H1 (cell line): ENCODE results near the gene HS6ST1. TPM values are rescaled to one million over a fixed set of nuclear protein-coding genes. Genes with fewer than 3 reads are reported as not detected.

Experiments used
- CTCF ChIA-PET: fragments of 300-600 bp; sonication (Branson Sonifier 250); formaldehyde crosslinking; loops from one replicate; lab custom pipeline; 2021; ENCODE audit not compliant: partially characterized antibody; lab: Charles Lee
- POLR2A ChIA-PET: fragments of 300-600 bp; sonication (Branson Sonifier 250); formaldehyde crosslinking; loops from one replicate; lab custom pipeline; 2021; ENCODE audit warnings: inconsistent platforms; ENCODE audit not compliant: partially characterized antibody; lab: Charles Lee
- DNase-seq, 2 experiments: peaks; one replicate each; pipeline versions ENCODE4 v3.0.0 to v3.0.0-alpha.2; 2010 to 2022; ENCODE audit warnings: low spot score in 2 of 2, low read depth in 1 of 2, mixed read lengths in 1 of 2
- FAIRE-seq: peaks from 2 replicates; lab custom pipeline; 2011; peaks lifted over from hg19 to GRCh38; lab: Jason Lieb, UNC
- H2AFZ ChIP-seq: 2 replicates; pipeline ENCODE4 v1.8.1; 2012; ENCODE audit warnings: low read length, inconsistent platforms
- H2AK5ac ChIP-seq: 2 replicates; pipeline ENCODE4 v1.6.1; 2013; ENCODE audit warnings: low read depth, low read length
- H2BK120ac ChIP-seq: replicated peaks from 2 replicates; pipeline ENCODE3; 2013; ENCODE audit warnings: low read depth, low read length, inconsistent platforms
- H2BK12ac ChIP-seq: 2 replicates; pipeline ENCODE4 v1.6.1; 2013; ENCODE audit warnings: low read depth, low read length
- H2BK15ac ChIP-seq: 2 replicates; pipeline ENCODE4 v1.6.1; 2013; ENCODE audit warnings: low read length
- H2BK20ac ChIP-seq: 2 replicates; pipeline ENCODE4 v1.6.1; 2013; ENCODE audit warnings: low read length
- H2BK5ac ChIP-seq: 2 replicates; pipeline ENCODE4 v1.6.1; 2013; ENCODE audit warnings: low read depth, low read length
- H3K14ac ChIP-seq: 2 replicates; pipeline ENCODE4 v1.6.1; 2013; ENCODE audit warnings: inconsistent platforms; ENCODE audit not compliant: insufficient read length
- H3K18ac ChIP-seq: 2 replicates; pipeline ENCODE4 v1.6.1; 2013; ENCODE audit warnings: low read length; ENCODE audit errors: extremely low read depth
- H3K23ac ChIP-seq: 2 replicates; pipeline ENCODE4 v1.6.1; 2013; ENCODE audit warnings: inconsistent platforms; ENCODE audit not compliant: insufficient read length
- H3K23me2 ChIP-seq: 2 replicates; pipeline ENCODE4 v1.6.1; 2013; ENCODE audit warnings: low read depth, low read length
- H3K27ac ChIP-seq: 2 replicates; pipeline ENCODE4 v1.6.1; 2011; ENCODE audit warnings: low read depth, low read length, inconsistent platforms
- H3K27me3 ChIP-seq, 4 experiments: replicated peaks in 1 of 4; 1 replicate in 1 of 4; 2 replicates in 3 of 4; pipeline versions ENCODE4 v1.6.1 to v1.8.1; 2011 to 2013; ENCODE audit warnings: low read length in 3 of 4, mild to moderate bottlenecking in 3 of 4, inconsistent platforms in 2 of 4, mixed read lengths in 2 of 4, moderate library complexity in 1 of 4; ENCODE audit not compliant: control insufficient read depth in 3 of 4, insufficient read depth in 3 of 4; ENCODE audit errors: extremely low read depth in 1 of 4
- H3K36me3 ChIP-seq, 4 experiments: 2 replicates each; pipeline versions ENCODE4 v1.6.1 to v1.8.1; 2011 to 2013; ENCODE audit warnings: mild to moderate bottlenecking in 4 of 4, low read length in 3 of 4, moderate library complexity in 2 of 4, control low read depth in 1 of 4, inconsistent platforms in 1 of 4; ENCODE audit not compliant: insufficient read depth in 4 of 4, control insufficient read depth in 2 of 4
- H3K4ac ChIP-seq: replicated peaks from 2 replicates; pipeline ENCODE3; 2013; ENCODE audit warnings: low read length, low read depth, mixed read lengths, inconsistent platforms; ENCODE audit not compliant: insufficient read length
- H3K4me1 ChIP-seq, 4 experiments: replicated peaks in 1 of 4; 1 replicate in 1 of 4; 2 replicates in 3 of 4; pipeline versions ENCODE4 v1.6.1 to v1.8.1; 2011 to 2013; ENCODE audit warnings: low read length in 3 of 4, inconsistent platforms in 2 of 4, mixed read lengths in 1 of 4; ENCODE audit not compliant: insufficient read depth in 4 of 4, control insufficient read depth in 3 of 4
- H3K4me2 ChIP-seq, 2 experiments: 2 replicates each; pipeline versions ENCODE4 v1.6.1 to v1.8.1; 2011 to 2013; ENCODE audit warnings: low read depth in 2 of 2, low read length in 2 of 2, control low read depth in 1 of 2, inconsistent platforms in 1 of 2, mild to moderate bottlenecking in 1 of 2; ENCODE audit not compliant: insufficient read depth in 1 of 2
- H3K4me3 ChIP-seq, 4 experiments: fragments of 200-600, 300-600 bp in 1 of 4; sonication (generic), shearing (Covaris generic), sonication (Bioruptor Twin) in 1 of 4; 2 replicates each; pipeline versions ENCODE4 v1.5.1 to v1.8.1; 2011 to 2016; ENCODE audit warnings: low read length in 4 of 4, low read depth in 3 of 4, control low read depth in 2 of 4, inconsistent platforms in 2 of 4, mild to moderate bottlenecking in 2 of 4, mixed read lengths in 1 of 4, moderate library complexity in 1 of 4; ENCODE audit not compliant: insufficient read depth in 2 of 4; ENCODE audit errors: extremely low read depth in 1 of 4
- H3K56ac ChIP-seq: replicated peaks from 2 replicates; pipeline ENCODE3; 2013; ENCODE audit warnings: low read depth, mild to moderate bottlenecking, mixed read lengths, low read length, inconsistent platforms; ENCODE audit not compliant: insufficient read length
- H3K79me1 ChIP-seq: 2 replicates; pipeline ENCODE4 v1.6.1; 2013; ENCODE audit warnings: low read depth, low read length, control low read depth
- H3K79me2 ChIP-seq, 2 experiments: 2 replicates each; pipeline versions ENCODE4 v1.6.1 to v1.8.1; 2012 to 2013; ENCODE audit warnings: low read length in 2 of 2, mild to moderate bottlenecking in 2 of 2, inconsistent platforms in 1 of 2; ENCODE audit not compliant: insufficient read depth in 2 of 2, control insufficient read depth in 1 of 2
- H3K9ac ChIP-seq, 4 experiments: replicated peaks in 1 of 4; 1 replicate in 1 of 4; 2 replicates in 3 of 4; pipeline versions ENCODE4 v1.6.1 to v1.8.1; 2011 to 2013; ENCODE audit warnings: low read depth in 3 of 4, low read length in 3 of 4, control low read depth in 2 of 4, mild to moderate bottlenecking in 2 of 4, moderate library complexity in 2 of 4, inconsistent platforms in 1 of 4; ENCODE audit errors: extremely low read depth in 1 of 4
- H3K9me3 ChIP-seq, 2 experiments: 2 replicates each; pipeline versions ENCODE4 v1.6.1 to v1.8.1; 2012 to 2013; ENCODE audit warnings: mild to moderate bottlenecking in 2 of 2, moderate library complexity in 2 of 2, control low read depth in 1 of 2, inconsistent platforms in 1 of 2, low read depth in 1 of 2, low read length in 1 of 2, mixed read lengths in 1 of 2; ENCODE audit not compliant: insufficient read depth in 2 of 2
- H4K20me1 ChIP-seq, 2 experiments: replicated peaks in 1 of 2; 2 replicates each; pipeline versions ENCODE3 to v1.8.1; 2011 to 2013; ENCODE audit warnings: inconsistent platforms in 2 of 2, low read length in 2 of 2, mild to moderate bottlenecking in 1 of 2; ENCODE audit not compliant: insufficient read depth in 2 of 2, control insufficient read depth in 1 of 2
- H4K5ac ChIP-seq: 2 replicates; pipeline ENCODE4 v1.6.1; 2013; ENCODE audit warnings: low read length, low read depth, mixed read lengths, inconsistent platforms; ENCODE audit not compliant: insufficient read length
- H4K8ac ChIP-seq: 2 replicates; pipeline ENCODE4 v1.8.0; 2013; ENCODE audit warnings: mild to moderate bottlenecking, moderate library complexity, low read length, inconsistent platforms; ENCODE audit not compliant: insufficient read depth; ENCODE audit errors: extremely low read depth
- H4K91ac ChIP-seq: replicated peaks from 2 replicates; pipeline ENCODE3; 2013; ENCODE audit warnings: low read length, mixed read lengths, inconsistent platforms; ENCODE audit not compliant: insufficient read length
- BACH1 ChIP-seq: IDR thresholded peaks from 2 replicates; pipeline ENCODE4 v1.6.1; 2012; ENCODE audit warnings: low read length, improper control_type of control experiment
- BCL11A ChIP-seq, 2 experiments: IDR thresholded peaks; one replicate each; pipeline ENCODE4 v1.6.1; 2011; ENCODE audit warnings: low read depth in 2 of 2, low read length in 2 of 2, mild to moderate bottlenecking in 2 of 2
- CBX8 ChIP-seq: fragments of 300-800, 300-1000 bp; sonication (generic); IDR thresholded peaks from 2 replicates; pipeline ENCODE4 v1.7.1; 2016; ENCODE audit warnings: low read depth, low read length, borderline replicate concordance
- CREB1 ChIP-seq: IDR thresholded peaks from 2 replicates; pipeline ENCODE4 v1.6.1; 2012; ENCODE audit warnings: inconsistent platforms
- FOSL1 ChIP-seq: IDR thresholded peaks from 2 replicates; pipeline ENCODE4 v1.6.1; 2011; ENCODE audit warnings: mild to moderate bottlenecking, low read depth, low read length, moderate library complexity; ENCODE audit not compliant: insufficient read depth
- HDAC6 ChIP-seq: IDR thresholded peaks from one replicate; pipeline ENCODE4 v1.7.1; 2012; ENCODE audit warnings: low read depth, mild to moderate bottlenecking, inconsistent platforms, low read length, moderate library complexity
- MAFK ChIP-seq: IDR thresholded peaks from 2 replicates; pipeline ENCODE4 v1.6.1; 2012; ENCODE audit warnings: low read depth, mild to moderate bottlenecking, improper control_type of control experiment, low read length
- SIN3A ChIP-seq, 2 experiments: IDR thresholded peaks in 1 of 2; conservative IDR thresholded peaks in 1 of 2; 2 replicates each; pipeline ENCODE4 v1.6.1; 2011 to 2012; ENCODE audit warnings: low read length in 2 of 2, improper control_type of control experiment in 1 of 2, low read depth in 1 of 2, mild to moderate bottlenecking in 1 of 2
- SP1 ChIP-seq: IDR thresholded peaks from 2 replicates; pipeline ENCODE4 v1.6.1; 2011; ENCODE audit warnings: low read depth, low read length
- WGBS, 2 experiments: shearing (Covaris generic) in 1 of 2; methylation state at CpG; one replicate each; pipeline versions ENCODE4 v1.1.6 to v1.1.7; 2013 to 2015; ENCODE audit warnings: low lambda C conversion rate in 2 of 2, mixed read lengths in 2 of 2, inconsistent platforms in 1 of 2, low coverage in 1 of 2, missing lambda C conversion rate in 1 of 2; ENCODE audit not compliant: insufficient replicate concordance in 2 of 2, insufficient coverage in 1 of 2, insufficient read length in 1 of 2; ENCODE audit errors: extremely low coverage in 1 of 2, missing lambda C conversion rate in 1 of 2; 5-methylcytosine and 5-hydroxymethylcytosine counted together
- polyA plus RNA-seq, 7 experiments: library from polyadenylated mRNA; depleted of rRNA in 3 of 7; stranded (reverse) in 5 of 7; unstranded in 2 of 7; fragments of >200 nt in 5 of 7; fragments of 200-250 nt in 2 of 7; gene quantifications; 1 replicate in 5 of 7; 2 replicates in 1 of 7; 4 replicates in 1 of 7; pipeline versions ENCODE4 v1.2.1 to v1.2.3, GENCODE V29; 2011 to 2013; ENCODE audit warnings: missing spikeins in 2 of 7, mixed read lengths in 2 of 7
- total RNA-seq: library from RNA; stranded (reverse); fragmentation: NEBNext Ultra II Directional; extraction: Animal tissue kit (Norgen Biotek cat#: 25700); gene quantifications from 2 replicates; pipeline ENCODE4 v1.2.1, GENCODE V29; 2021
- TF ChIP-seq, protein P1 (sequence below): IDR thresholded peaks from 2 replicates; pipeline ENCODE4 v1.6.1; 2011; ENCODE audit warnings: low read length, improper control_type of control experiment
- TF ChIP-seq, protein P2 (sequence below): IDR thresholded peaks from 2 replicates; pipeline ENCODE4 v1.6.1; 2012; ENCODE audit warnings: low read length, inconsistent platforms

HS6ST1 gene
- total and polyA plus RNA-seq, 2 of the 8 experiments (the other 6 are each of a cell fraction or from before 2014, with no cell fraction given): 37.4 to 74.6 TPM

GRCh38 chr2:128324897-128325410 lies 6.3 kb upstream of the HS6ST1 start:
- Histone ChIP-seq H2BK15ac (no peak overlapping the region), H3K79me1 (no peaks in the 10 kb centered on the region), H3K9ac (no peak overlapping the region), H3K4me3 (no peak overlapping the region), H3K56ac (no peak overlapping the region), H4K20me1 (no peaks in the 10 kb centered on the region), H2AFZ (no peak overlapping the region), H4K8ac (peak overlapping the region; percentile 38; the same call in 1 of the 2 replicates), H3K79me2 (no peaks in the 10 kb centered on the region), H3K18ac (no peak overlapping the region), H4K5ac (no peak overlapping the region), H3K14ac (no peak overlapping the region), H2BK5ac (no peak overlapping the region), H2BK12ac (no peak overlapping the region; the same call in 1 of the 2 replicates), H3K4ac (no peak overlapping the region), H3K27ac (no peak overlapping the region), H3K4me2 (no peak overlapping the region), H4K91ac (no peak overlapping the region), H2BK20ac (no peak overlapping the region), H3K23me2 (peaks cover 6% of the 10 kb centered on the region; the same call in 1 of the 2 replicates), H2AK5ac (no peak overlapping the region; the same call in 1 of the 2 replicates), H3K9me3 (no peaks in the 10 kb centered on the region), H3K23ac (no peak overlapping the region), H3K36me3 (no peaks in the 10 kb centered on the region), H2BK120ac (no peak overlapping the region), H3K27me3 (peaks cover 0 to 17% (median 13%) of the 10 kb centered on the region in 4 experiments; a peak in 5 of 7 replicates), H3K4me1 (peaks cover 2 to 19% (median 9%) of the 10 kb centered on the region in 4 experiments)
- CTCF ChIA-PET: interaction anchor here (0.6 to 1.5 kb wide), 4 partner anchors 12 to 356 kb away, joined by 3 to 4 read pairs (median 4); no protein-coding TSS in a partner anchor
- POLR2A ChIA-PET: interaction anchor here (0.7 to 1.1 kb wide), 2 partner anchors 15 to 38 kb away, joined by 3 read pairs; no protein-coding TSS in a partner anchor
- DNase-seq (no peak), FAIRE-seq (no peak)
- 91% methylated on average over 13 of the region's 13 CpGs; no CpG with 5 or more reads in 1 of the 2 experiments for WGBS, 2 experiments
- TF ChIP-seq CREB1: no peak
- no peak for TF ChIP-seq CBX8
- TF ChIP-seq, protein P1, sequence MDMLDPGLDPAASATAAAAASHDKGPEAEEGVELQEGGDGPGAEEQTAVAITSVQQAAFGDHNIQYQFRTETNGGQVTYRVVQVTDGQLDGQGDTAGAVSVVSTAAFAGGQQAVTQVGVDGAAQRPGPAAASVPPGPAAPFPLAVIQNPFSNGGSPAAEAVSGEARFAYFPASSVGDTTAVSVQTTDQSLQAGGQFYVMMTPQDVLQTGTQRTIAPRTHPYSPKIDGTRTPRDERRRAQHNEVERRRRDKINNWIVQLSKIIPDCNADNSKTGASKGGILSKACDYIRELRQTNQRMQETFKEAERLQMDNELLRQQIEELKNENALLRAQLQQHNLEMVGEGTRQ: no peak
- no peak for TF ChIP-seq HDAC6
- no peak for TF ChIP-seq SP1
- no peak for TF ChIP-seq MAFK
- no peak for TF ChIP-seq SIN3A (conservative IDR thresholded peaks at IDR 0.05 in 1 of 2, IDR thresholded peaks at IDR 0.05 in 1 of 2; ENCODE audit: low read depth in 1 of 2, low read length in 2 of 2)
- TF ChIP-seq FOSL1: no peak
- TF ChIP-seq, protein P2, sequence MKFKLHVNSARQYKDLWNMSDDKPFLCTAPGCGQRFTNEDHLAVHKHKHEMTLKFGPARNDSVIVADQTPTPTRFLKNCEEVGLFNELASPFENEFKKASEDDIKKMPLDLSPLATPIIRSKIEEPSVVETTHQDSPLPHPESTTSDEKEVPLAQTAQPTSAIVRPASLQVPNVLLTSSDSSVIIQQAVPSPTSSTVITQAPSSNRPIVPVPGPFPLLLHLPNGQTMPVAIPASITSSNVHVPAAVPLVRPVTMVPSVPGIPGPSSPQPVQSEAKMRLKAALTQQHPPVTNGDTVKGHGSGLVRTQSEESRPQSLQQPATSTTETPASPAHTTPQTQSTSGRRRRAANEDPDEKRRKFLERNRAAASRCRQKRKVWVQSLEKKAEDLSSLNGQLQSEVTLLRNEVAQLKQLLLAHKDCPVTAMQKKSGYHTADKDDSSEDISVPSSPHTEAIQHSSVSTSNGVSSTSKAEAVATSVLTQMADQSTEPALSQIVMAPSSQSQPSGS: no peak
- no peak for TF ChIP-seq BCL11A (IDR thresholded peaks at IDR 0.05; ENCODE audit: low read depth in 2 of 2, low read length in 2 of 2)
- TF ChIP-seq BACH1: no peak
